Breast epithelium (tissue), 3 donors: Measurements from ENCODE around the gene SPANXN5.

Source experiments
- POLR2A ChIP-seq: fragments of 450-650 bp; IDR thresholded peaks from one replicate; pipeline ENCODE4 v1.6.1; 2016; ENCODE audit warnings: antibody characterized with exemption, mild to moderate bottlenecking, moderate library complexity
- POLR2AphosphoS5 ChIP-seq, 3 donors: sonication (generic); formaldehyde crosslinking; IDR thresholded peaks; one replicate each; pipeline ENCODE4 v1.6.1; 2017; ENCODE audit warnings: antibody characterized with exemption in 3 of 3
- TF ChIP-seq, protein P1 (sequence below), 3 donors: fragments of 450-650 bp; IDR thresholded peaks; one replicate each; pipeline ENCODE4 v1.5.1; 2016 to 2017; ENCODE audit warnings: antibody characterized with exemption in 3 of 3, mild to moderate bottlenecking in 3 of 3, moderate library complexity in 3 of 3

DNA sequence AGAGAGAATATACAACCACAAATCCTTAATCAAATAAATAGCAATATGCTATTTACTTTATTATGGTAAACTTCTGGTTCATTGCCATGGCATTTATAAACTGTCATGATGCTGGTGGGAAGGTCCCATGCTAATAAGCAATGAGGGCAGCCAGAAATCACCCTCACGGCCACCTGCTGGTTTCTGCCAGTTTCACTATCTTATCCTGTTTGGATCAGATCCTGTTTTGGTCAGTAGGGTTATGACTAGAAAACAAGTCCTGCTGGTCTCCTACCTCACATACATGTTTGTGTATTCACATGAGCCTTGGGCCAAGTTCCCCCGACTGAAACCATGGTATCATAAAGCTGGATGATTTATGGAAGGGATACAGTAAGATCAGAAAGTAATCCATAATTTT lies 41.9 kb upstream of the SPANXN5 start:
- TF ChIP-seq, protein P1, sequence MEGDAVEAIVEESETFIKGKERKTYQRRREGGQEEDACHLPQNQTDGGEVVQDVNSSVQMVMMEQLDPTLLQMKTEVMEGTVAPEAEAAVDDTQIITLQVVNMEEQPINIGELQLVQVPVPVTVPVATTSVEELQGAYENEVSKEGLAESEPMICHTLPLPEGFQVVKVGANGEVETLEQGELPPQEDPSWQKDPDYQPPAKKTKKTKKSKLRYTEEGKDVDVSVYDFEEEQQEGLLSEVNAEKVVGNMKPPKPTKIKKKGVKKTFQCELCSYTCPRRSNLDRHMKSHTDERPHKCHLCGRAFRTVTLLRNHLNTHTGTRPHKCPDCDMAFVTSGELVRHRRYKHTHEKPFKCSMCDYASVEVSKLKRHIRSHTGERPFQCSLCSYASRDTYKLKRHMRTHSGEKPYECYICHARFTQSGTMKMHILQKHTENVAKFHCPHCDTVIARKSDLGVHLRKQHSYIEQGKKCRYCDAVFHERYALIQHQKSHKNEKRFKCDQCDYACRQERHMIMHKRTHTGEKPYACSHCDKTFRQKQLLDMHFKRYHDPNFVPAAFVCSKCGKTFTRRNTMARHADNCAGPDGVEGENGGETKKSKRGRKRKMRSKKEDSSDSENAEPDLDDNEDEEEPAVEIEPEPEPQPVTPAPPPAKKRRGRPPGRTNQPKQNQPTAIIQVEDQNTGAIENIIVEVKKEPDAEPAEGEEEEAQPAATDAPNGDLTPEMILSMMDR (IDR thresholded peaks at IDR 0.05), result no peak
- no peak for TF ChIP-seq POLR2A
- TF ChIP-seq POLR2AphosphoS5 (IDR thresholded peaks at IDR 0.05), result no peak
